Measurements from ENCODE around the gene EIF2D.

GRCh38 chr1:206575165-206575893 lies 36.9 kb downstream of the EIF2D start:
- TF ChIP-seq EP300 (IDR thresholded peaks at IDR 0.05) (no peak), CTCF (IDR thresholded peaks at IDR 0.05) (no peak)
